Tibial nerve (tissue), 4 donors: Measurements from ENCODE around the gene CAMK2N1. TPM values are rescaled to one million over a fixed set of nuclear protein-coding genes. Genes with fewer than 3 reads are reported as not detected.
"Not testable (repeated sequence)": the region's sequence is repeated elsewhere in the genome, so short reads cannot be mapped to it uniquely, and the experiment has no call there.

Experiments used
- DNase-seq, 2 donors: peaks; one replicate each; pipeline ENCODE4 v3.0.0-alpha.2; 2019; ENCODE audit warnings: low spot score in 2 of 2
- H3K27ac ChIP-seq, 4 donors: fragments of 200-600 bp; sonication (generic) in 3 of 4; one replicate each; pipeline ENCODE4 v1.5.1; 2017 to 2019; ENCODE audit warnings: mild to moderate bottlenecking in 1 of 4
- H3K27me3 ChIP-seq, 2 donors: fragments of 200-600 bp; sonication (generic) in 1 of 2; one replicate each; pipeline versions ENCODE4 v1.5.1 to v1.6.0; 2017 to 2019
- H3K36me3 ChIP-seq, 3 donors: fragments of 200-600 bp; sonication (generic); one replicate each; pipeline ENCODE4 v1.5.1; 2018 to 2019
- H3K4me1 ChIP-seq, 4 donors: fragments of 200-600 bp; sonication (generic) in 3 of 4; one replicate each; pipeline ENCODE4 v1.5.1; 2017 to 2019
- H3K4me3 ChIP-seq, 4 donors: fragments of 200-600 bp; sonication (generic) in 3 of 4; one replicate each; pipeline ENCODE4 v1.5.1; 2017 to 2019; ENCODE audit warnings: mild to moderate bottlenecking in 1 of 4, moderate library complexity in 1 of 4
- H3K9me3 ChIP-seq, 4 donors: fragments of 200-600 bp; sonication (generic) in 3 of 4; one replicate each; pipeline ENCODE4 v1.5.1; 2017 to 2019
- CTCF ChIP-seq, 5 experiments: fragments of 200-600 bp in 3 of 5; fragments of 450-650 bp in 2 of 5; sonication (generic) in 3 of 5; IDR thresholded peaks; one replicate each; pipeline ENCODE4 v1.5.1; 2016 to 2019; ENCODE audit warnings: antibody characterized with exemption in 5 of 5, mild to moderate bottlenecking in 3 of 5, moderate library complexity in 2 of 5
- EP300 ChIP-seq, 2 donors: sonication (generic); formaldehyde crosslinking; IDR thresholded peaks; one replicate each; pipeline ENCODE4 v1.6.1; 2017; ENCODE audit warnings: antibody characterized with exemption in 2 of 2, mild to moderate bottlenecking in 1 of 2
- POLR2A ChIP-seq, 2 donors: fragments of 450-650 bp; IDR thresholded peaks; one replicate each; pipeline ENCODE4 v1.6.1; 2017; ENCODE audit warnings: antibody characterized with exemption in 2 of 2, mild to moderate bottlenecking in 2 of 2, moderate library complexity in 2 of 2
- WGBS, 2 donors: methylation state at CpG; one replicate each; pipeline ENCODE4 v1.1.5; 2018; 5-methylcytosine and 5-hydroxymethylcytosine counted together
- total RNA-seq, 4 donors: library from RNA; depleted of rRNA; stranded (reverse); fragments of >200 nt; gene quantifications; one replicate each; pipeline ENCODE4 v1.1.0, GENCODE V29; 2016

CAMK2N1 gene
- total RNA-seq, 4 donors from 2014 or later: 2.4 to 5.9 (median 4.8) TPM

GRCh38 chr1:20530306-20530705 is 44.3 kb upstream of the CAMK2N1 start:
- WGBS, 2 donors: 43 to 51% methylated on average over 8 of the region's 8 CpGs
- H3K27ac ChIP-seq: no peak overlapping the region
- no peak overlapping the region for H3K4me3 ChIP-seq
- DNase-seq: no peak
- peaks cover 0 to 49% of the 10 kb centered on the region in 2 donors for H3K27me3 ChIP-seq
- no peaks in the 10 kb centered on the region for H3K9me3 ChIP-seq
- TF ChIP-seq EP300 (IDR thresholded peaks at IDR 0.05) (no peak), POLR2A (IDR thresholded peaks at IDR 0.05) (no peak), CTCF (IDR thresholded peaks at IDR 0.05) (no peak)
- no peaks in the 10 kb centered on the region for H3K36me3 ChIP-seq
- no peaks in the 10 kb centered on the region for H3K4me1 ChIP-seq

GRCh38 chr1:20528221-20528620 is 42.2 kb upstream of the CAMK2N1 start:
- Histone ChIP-seq H3K4me1 (no peaks in the 10 kb centered on the region), H3K4me3 (no peak overlapping the region), H3K27ac (no peak overlapping the region), H3K36me3 (no peaks in the 10 kb centered on the region), H3K27me3 (peaks cover 0 to 44% of the 10 kb centered on the region in 2 donors), H3K9me3 (no peaks in the 10 kb centered on the region)
- DNase-seq: no peak
- WGBS, 2 donors: 59 to 60% methylated on average over 7 of the region's 7 CpGs
- TF ChIP-seq EP300 (IDR thresholded peaks at IDR 0.05) (no peak), CTCF (IDR thresholded peaks at IDR 0.05) (no peak), POLR2A (IDR thresholded peaks at IDR 0.05) (no peak)

- H3K27me3 ChIP-seq: peaks cover 0 to 33% of the 10 kb centered on the region in 2 donors
Measured at GRCh38 chr1:20526267-20526666, 40.3 kb upstream of the CAMK2N1 start.

GRCh38 chr1:20521960-20522861 is 36.2 kb upstream of the CAMK2N1 start:
- WGBS, 2 donors: 16 to 20% methylated on average over 17 of the region's 17 CpGs
- Histone ChIP-seq H3K27ac (no peak overlapping the region), H3K27me3 (peaks cover 0 to 11% of the 10 kb centered on the region in 2 donors), H3K4me1 (peaks cover 0 to 6% (median 0%) of the 10 kb centered on the region in 4 donors), H3K4me3 (no peak overlapping the region), H3K9me3 (no peaks in the 10 kb centered on the region), H3K36me3 (no peaks in the 10 kb centered on the region)
- DNase-seq: peak; percentile 65 to 96
- peak; percentile 81 to 93 (median 85) for TF ChIP-seq CTCF (IDR thresholded peaks at IDR 0.05)
- TF ChIP-seq EP300 (IDR thresholded peaks at IDR 0.05): no peak
- no peak for TF ChIP-seq POLR2A (IDR thresholded peaks at IDR 0.05)

More at GRCh38 chr1:20526267-20526666, 40.3 kb upstream of the CAMK2N1 start:
- DNase-seq: no peak
- TF ChIP-seq EP300 (IDR thresholded peaks at IDR 0.05) (no peak), CTCF (IDR thresholded peaks at IDR 0.05) (no peak), POLR2A (IDR thresholded peaks at IDR 0.05) (no peak)
- H3K36me3 ChIP-seq: no peaks in the 10 kb centered on the region
- H3K4me3 ChIP-seq: no peak overlapping the region
- no peak overlapping the region for H3K27ac ChIP-seq
- no peaks in the 10 kb centered on the region for H3K9me3 ChIP-seq
- 80 to 84% methylated on average over 6 of the region's 6 CpGs for WGBS, 2 donors
- peaks cover 0 to 6% (median 0%) of the 10 kb centered on the region in 4 donors for H3K4me1 ChIP-seq

- not testable (repeated sequence) for H3K36me3 ChIP-seq, H3K27ac ChIP-seq, H3K4me1 ChIP-seq, H3K9me3 ChIP-seq, H3K4me3 ChIP-seq, DNase-seq
- peaks cover 0 to 11% of the 10 kb centered on the region in 2 donors for H3K27me3 ChIP-seq
- WGBS, 2 donors: 50 to 62% methylated on average over 7 of the region's 7 CpGs
Measured at GRCh38 chr1:20519609-20520262, 33.7 kb upstream of the CAMK2N1 start.
